ENCODE data around the gene TRIM27.
"Not testable (repeated sequence)": the region's sequence is repeated elsewhere in the genome, so short reads cannot be mapped to it uniquely, and the experiment has no call there.

The TRIM27 gene

DNA sequence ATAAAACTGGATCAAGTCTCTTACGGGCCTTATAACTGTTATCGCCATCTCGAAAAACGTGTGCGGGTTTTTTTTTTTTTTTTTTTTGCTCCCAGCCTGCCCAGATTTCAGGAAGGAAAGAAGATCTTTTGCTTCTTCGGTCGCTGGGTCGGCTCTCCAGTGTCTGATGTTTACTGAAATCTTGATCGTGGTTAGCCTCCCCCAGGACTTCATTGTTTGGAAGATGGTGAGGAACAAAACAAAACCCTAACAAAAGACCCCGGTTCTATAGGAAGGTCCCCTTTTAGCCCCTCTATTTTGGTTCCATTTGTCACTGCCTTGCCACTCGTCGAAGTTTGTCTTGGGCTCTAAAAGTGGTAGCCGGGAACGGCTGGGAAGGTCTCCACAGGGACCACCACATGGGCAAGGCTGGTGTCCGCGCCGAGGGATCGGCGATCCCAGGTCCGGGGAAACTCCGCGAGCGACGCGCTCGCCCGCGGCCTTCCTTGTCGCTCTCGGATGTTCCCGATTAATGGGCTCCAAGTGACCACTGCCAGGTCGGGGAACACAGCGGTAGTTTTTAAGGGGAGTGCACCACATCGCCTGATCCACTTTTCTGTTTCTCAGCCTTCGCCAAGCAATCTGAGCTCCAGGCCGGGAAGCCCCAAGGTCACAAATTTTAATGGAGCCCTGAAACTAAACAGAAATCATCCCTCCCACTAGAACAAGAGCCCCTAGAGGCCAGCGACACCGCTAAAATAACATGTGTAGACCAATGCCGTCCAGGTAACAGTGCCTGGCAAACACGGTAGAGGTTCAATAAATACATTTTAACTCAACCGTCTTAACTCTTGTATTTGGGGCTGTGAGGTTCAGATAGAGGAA lies 27.0 kb downstream of the TRIM27 start:
- DNase-seq (ENCODE audit: low read depth, low spot score), result peak; percentile 78

DNA sequence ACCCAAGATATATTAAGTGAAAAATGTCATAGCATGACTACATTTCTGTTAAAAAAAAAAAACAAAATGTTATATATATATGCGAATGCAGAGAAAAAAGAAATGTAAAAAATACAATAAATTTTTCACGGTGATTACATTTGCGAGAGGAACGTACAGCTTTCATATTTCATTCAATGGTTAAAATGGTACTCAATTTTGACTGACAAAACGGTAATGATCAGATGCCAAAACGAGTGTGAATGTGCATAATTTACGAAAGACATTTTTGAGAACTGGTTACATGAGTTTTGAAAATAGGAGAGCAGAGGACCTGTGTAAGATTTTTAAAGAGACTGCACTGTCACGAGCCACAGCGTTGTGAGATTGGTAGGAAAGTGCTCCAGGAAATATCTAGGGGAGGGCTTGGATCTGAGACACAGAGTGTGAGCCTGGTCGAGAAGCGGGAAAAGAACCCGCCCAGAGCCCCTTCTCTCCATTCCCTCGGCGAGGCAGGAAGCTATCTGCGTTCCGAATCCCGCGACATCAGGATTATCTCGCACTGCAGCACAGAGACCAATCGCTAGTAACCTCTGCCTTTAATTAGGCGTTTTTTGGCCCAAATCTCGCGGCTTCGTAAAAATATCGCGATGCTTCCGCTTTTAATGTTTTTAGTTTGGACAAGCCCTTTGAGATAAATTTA lies 28.5 kb downstream of the TRIM27 start:
- peak; percentile 96 for DNase-seq (ENCODE audit: low read depth, low spot score)

DNA sequence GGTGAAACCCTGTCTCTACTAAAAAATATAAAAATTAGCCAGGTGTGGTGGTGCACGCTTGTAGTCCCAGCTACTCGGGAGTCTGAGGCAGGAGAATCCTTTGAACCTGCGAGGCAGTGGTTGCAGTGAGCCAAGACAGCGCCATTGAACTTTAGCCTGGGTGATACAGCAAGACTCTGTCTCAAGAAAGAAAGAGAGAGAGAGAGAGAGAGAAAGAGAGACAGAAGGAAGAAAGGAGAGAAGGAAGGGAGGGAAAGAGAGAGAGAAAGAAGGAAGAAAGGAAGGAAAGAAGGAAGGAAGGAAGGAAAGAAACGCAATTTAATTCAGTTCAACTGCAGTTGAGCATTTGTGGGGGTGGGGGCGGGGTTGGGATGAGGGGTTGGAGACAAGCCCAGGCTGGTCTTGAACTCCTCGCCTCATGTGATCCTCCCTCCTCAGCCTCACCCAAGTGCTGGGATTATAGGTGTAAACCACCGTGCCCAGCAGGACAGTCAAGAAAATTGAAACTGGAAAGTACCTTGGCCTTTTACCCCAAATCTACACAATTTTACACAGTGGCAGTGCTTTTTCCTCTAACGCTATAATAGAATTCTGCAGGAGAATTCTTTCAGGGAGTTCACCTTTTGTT lies 30.5 kb downstream of the TRIM27 start:
- DNase-seq (ENCODE audit: low read depth, low spot score), result no peak

DNA sequence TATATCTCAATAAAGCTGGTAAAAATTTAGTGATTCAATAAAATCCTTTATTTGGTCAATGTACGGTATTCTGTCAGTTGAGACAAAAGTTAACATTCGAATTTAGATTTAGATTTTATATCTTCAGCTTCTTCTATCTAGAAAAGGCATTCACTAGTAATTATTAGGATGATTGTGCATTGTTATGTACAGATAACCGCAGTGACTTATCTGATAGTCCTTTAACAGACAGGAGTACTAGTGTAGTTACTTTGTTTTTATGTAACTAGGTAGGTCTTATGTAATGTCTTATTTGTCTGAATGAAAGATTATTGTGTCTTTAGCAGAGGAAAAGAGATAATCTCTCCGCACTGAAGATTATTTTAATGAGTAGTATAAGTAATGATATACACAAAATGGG lies 31.3 kb downstream of the TRIM27 start:
- no peak for DNase-seq (ENCODE audit: low read depth, low spot score)

DNA sequence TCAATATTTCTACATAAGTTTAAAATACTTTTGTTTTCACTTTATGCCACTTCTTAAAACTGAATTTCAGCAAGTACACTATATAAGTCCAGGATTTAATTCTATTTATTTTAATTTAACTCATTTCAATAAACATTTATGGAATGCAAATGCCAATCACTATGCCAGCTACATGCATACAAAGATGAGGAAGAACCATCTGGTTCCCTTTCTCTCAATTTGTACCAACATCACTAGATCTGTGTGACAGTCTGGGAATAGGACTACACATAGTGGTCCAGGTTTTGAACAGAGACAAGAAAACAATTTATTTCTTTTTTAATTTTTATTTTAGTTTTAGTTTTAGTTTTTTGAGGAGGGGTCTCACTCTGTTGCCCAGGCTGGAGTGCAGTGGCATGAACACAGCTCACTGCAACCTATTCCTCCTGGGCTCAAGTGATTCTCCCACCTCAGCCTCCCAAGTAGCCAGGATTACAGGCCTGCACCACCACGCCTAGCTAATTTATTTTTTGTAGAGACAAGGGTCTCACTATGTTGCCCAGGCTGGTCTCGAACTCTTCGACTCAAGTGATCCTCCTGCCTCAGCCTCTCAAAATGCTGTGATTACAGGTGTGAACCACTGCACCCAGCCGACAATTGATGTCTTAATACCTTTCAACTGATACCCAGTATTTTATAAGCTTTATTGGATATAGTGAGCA lies 35.8 kb downstream of the TRIM27 start:
- no peak for DNase-seq (ENCODE audit: low read depth, low spot score)

DNA sequence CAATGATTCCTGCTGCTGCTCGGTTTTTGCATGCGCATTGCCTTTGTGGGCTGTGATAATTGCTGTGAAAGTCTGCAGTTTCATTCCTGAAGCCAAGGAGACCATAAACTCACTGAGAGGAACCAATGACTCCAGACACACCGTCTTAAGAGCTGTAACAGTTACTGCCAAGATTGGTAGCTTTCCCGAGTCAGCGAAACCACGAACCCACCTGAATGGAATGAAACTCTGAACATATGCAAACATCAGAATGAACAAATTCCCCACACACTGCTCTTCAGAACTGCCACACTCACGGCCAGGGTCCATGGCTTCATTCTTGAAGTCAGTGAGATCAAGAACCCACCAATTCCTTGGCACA lies 37.7 kb downstream of the TRIM27 start:
- DNase-seq (ENCODE audit: low read depth, low spot score), result no peak

DNA sequence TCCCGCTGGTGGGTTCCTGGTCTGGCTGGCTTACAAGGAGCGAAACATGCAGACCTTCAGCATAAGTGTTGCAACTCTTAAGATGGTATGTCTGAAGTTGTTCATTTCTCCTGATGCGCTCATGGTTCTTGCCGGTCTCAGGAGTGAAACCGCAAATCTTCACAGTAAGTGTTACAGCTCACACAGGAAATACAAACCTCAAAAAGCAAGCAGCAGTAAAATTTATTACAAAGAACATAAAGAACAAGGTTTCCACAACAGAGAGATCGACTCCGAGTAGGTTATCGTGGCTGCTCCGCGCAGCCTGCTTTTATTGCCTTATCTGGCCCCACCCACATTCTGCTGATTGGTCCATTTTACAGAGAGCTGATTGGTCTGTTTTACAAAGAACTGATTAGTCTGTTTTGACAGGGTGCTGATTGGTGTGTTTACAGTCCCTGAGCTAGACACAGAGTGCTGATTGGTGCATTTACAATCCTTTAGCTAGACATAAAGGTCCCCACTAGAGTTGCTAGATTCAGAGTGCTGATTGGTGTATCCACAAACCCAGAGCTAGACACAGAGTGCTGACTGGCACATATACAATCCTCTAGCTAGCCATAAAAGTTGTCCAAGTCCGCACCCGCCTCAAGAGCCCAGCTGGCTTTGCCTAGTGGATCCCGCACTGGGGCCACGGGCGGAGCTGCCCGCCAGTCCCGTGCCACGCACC lies 39.2 kb downstream of the TRIM27 start:
- no peak for DNase-seq (ENCODE audit: low read depth, low spot score)

DNA sequence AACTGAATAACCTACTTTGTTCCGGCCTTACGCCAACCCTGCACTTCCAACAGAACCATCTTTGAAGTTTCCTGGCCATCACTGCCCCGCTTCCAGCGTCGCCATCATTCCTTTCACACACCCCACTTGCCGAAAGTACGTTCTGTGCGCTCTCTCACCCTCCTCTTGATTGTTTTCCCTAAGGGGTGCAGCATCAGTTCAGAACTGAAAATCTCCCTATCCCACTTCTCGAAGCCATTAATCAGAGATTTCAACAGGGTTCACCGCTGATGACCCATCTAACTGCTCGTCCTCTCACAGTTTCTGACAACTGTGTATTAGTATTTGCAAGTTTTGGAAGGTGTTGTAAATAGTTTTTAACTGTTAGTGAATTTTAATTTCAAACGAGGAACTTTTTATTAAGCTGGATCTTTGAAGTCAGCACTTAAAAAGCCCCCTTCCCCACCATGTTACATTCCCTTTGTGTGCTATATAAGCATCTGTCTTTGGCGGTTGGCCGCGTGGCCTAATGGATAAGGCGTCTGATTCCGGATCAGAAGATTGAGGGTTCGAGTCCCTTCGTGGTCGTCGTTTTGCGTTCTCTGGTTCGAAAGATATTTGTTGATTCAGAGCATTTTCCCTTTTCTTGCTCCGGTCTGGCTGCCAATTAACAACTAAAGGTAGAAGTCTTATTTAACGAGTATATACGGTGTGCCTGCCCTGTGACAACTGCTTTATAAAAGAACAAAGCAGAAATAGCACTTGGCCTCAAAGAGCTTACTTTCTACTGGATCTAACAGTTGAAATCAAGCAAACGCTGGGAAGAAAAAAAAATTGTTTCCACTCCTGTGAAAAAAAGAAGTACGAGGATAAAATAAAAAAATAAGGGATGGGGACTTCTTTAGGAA lies 42.6 kb downstream of the TRIM27 start:
- peak; percentile 85 for DNase-seq (ENCODE audit: low read depth, low spot score)

DNA sequence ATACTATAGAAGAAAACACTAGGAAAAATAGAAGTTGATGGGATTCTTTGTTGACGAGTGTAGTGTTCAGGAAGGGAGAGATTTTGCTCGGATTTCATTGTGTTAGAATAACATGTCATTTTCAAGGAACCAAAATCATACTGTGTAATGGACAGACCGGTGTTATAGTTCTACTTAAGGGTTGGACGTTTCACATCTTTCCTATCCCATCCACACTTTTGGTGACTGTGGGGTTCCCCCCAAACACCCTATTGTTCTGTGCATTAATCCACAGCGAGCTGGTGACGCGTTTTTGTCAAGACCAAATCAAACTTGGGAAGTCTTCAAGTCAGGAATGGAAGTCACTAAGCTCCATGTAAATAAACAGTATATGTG lies 43.3 kb downstream of the TRIM27 start:
- DNase-seq (ENCODE audit: low read depth, low spot score), result no peak

DNA sequence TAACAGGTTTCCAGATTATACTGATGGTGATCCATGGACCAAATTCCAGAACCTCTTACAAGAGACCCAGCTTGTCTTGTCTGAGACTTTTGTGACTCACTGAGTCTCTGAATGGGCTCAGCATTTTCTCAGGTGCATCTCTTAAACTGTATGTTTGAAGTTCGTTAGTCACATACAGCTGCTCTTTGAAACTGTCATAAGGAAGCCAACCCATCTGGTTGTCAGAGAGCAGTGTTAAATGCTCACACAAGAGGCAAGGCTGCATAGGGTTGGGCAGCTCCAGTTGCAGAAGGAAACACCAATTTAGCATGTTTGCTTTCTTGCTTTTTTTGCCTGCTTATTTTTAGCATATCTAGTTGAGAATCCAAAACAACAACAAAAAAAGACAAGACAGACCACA lies 47.1 kb downstream of the TRIM27 start:
- DNase-seq (ENCODE audit: low read depth, low spot score), result no peak

DNA sequence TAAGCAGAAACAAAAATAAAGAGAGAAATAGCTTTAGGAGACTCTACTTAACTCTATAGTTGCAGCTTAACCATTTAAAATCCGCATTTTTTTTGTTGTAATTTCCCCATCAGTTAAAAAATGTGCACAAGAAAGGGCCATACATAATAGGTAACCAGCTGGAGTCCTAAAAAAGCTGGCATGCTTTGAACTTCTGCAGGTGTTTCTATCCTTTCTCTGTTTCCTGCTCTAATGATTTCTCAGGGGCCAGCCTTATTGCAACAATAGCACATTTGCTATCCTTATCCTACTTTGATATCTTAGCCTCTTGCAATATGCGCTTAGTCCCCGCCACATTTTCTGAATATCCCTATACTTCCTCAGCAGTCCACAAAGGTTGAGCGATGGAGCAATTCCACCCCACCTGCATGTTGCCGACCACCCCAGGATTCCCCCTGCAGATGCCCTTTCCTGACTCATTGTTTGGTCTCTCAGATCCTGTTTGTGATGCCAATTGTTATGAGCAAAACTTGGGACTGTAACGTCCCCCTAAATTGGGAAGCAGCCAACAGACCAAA lies 48.5 kb downstream of the TRIM27 start:
- DNase-seq (ENCODE audit: low read depth, low spot score), result no peak

DNA sequence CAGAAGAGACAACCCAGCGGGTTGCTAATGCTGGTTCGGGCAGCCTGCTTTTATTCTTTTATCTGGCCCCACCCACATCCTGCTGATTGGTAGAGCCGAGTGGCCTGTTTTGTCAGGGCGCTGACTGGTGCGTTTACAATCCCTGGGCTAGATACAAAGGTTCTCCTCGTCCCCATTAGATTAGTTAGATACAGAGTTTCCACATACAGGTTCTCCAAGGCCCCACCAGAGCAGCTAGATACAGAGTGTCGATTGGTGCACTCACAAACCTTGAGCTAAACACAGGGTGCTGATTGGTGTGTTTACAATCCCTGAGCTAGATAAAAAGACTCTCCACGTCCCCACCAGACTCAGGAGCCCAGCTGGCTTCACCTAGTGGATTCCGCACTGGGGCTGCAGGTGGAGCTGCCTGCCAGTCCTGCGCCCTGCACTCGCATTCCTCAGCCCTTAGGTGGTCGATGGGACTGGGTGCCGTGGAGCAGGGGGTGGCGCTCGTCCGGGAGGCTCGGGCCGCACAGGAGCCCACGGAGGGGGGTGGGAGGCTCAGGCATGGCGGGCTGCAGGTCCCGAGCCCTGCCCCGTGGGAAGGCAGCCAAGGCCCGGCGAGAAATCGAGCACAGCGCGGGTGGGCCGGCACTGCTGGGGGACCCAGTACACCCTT lies 51.5 kb downstream of the TRIM27 start:
- not testable (repeated sequence) for DNase-seq (ENCODE audit: low read depth, low spot score)

DNA sequence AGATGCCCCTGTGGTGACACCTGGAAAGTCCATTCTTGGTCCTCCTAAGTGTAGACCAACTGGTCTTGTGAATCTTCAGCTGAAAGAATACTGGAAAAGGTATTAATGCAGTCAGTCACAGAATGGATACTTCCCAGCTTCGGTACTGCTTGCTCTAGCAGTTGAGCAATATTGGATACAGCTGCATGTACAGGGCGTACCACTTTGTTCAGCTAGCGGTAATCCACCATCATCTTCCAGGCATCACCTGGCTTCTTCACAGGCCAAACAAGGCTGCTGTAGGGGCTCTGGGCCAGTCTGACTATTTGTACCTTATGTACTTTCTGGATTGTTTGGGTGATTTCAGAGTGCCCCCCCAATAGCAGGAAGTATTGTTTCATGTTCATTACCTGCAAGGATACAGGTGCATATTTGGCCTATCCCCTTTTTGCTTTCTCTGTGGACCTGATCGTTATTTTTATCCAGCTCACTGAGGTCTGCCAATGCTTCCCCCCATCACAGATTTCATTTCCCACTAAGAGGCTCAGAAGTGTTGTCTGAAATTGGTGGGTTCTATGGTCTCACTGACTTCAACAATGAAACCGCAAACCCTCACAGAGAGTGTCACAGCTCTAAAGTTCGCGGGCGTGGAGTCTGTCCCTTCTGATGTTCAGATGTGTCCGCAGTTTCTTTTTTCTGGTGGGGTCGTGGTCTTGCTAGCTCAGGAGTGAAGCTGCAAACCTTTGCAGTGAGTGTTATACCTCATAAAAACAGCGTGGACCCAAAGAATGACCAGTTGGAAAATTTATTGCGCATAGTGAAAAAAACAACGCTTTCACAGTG lies 52.2 kb downstream of the TRIM27 start:
- no peak for DNase-seq (ENCODE audit: low read depth, low spot score)

DNA sequence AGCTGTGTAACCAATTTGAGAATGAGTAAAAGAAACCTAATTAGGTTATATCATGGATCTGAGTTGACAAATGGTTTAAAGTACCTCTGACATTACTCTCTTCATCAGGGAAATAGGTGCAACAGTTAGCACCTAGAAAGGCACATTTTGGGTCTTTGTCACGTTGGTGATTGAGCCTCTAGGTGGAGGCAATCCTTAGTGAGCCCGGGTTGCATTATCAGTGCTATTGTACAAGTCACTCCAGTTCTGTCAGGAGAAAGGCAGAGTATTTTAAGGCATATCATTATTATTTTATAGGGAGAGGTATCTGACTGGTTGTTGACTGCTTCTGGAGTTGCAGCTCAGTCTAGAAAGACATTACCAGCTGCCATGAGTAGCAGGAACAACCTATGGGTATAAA lies 54.9 kb downstream of the TRIM27 start:
- no peak for DNase-seq (ENCODE audit: low read depth, low spot score)

DNA sequence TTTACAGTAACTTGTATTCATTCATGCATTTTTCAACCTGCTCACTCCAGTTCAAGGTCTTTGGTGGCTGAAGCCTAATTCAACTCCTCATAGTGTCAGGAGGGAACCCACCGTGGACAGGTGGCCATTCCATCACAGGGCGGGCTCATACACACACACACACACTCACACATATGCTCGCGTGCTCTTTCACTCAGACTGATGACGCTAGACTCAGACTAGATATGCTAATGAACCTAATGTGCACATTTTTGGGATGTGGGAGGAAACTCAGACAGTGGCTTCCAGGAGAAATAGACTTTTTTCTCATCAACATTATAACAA lies 56.7 kb downstream of the TRIM27 start:
- DNase-seq (ENCODE audit: low read depth, low spot score), result no peak

DNA sequence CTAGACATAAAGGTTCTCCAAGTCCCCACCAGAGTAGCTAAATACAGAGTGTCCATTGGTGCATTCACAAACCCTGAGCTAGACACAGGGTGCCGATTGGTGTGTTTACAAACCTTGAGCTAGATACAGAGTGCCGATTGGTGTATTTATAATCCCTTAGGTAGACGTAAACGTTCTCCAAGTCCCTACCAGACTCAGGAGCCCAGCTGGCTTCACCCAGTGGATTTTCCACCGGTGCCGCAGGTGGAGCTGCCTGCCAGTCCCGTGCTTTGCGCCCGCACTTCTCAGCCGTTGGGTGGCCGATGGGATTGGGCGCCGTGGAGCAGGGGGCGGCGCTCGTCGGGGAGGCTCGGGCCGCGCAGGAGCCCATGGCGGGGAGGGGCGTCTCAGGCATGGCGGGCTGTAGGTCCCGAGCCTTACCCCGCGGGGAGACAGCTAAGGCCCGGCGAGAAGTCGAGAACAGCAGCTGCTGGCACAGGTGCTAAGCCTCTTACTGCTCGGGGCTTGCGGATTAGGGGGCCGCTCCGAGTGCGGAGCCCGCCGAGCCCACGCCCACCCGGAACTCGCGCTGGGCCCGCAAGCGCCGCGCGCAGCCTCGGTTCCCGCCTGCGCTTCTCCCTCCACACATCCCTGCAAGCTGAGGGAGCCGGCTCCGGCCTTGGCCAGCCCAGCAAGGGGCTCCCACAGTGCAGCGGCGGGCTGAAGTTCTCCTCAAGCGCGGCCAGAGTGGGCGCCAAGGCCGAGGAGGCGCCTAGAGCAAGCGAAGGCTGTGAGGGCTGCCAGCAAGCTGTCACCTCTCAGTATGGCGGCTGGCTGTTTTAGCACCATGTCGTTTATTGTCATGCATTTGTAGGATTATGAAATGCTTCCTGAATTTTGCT lies 57.3 kb downstream of the TRIM27 start:
- peak; percentile 67 for DNase-seq (ENCODE audit: low read depth, low spot score)

DNA sequence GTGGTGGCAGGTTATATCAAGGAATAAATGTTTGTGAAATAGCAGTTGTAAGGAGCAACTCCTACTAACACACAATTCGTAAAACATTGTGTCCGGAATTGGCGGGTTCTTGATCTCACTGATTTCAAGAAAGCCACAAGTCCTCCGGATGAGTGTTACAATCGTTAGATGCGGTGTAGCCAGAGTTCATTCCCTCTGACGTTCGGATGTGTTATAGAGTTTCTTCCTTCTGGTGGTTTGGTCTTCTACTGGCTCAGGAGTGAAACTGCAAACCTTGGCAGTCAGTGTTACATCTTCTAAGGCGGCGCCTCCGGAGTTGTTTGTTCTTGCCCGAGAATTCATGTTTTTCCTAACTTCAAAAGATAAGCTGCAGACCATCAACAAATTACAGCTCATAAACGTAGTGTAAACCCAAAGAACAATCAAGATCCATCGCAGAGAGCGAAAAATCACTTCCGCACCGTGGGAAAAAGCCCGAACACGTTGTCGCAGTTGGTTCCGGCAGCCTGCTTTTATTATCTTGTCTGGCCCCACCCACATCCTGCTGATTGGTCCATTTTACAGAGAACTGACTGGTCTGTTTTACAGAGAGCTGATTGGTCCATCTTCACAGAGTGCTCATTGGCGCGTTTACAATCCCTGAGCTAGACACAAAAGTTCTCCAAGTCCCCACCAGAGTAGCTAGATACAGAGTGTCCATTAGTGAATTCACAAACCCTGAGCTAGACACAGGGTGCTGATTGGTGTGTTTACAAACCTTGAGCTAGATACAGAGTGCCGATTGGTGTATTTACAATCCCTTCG lies 58.2 kb downstream of the TRIM27 start:
- no peak for DNase-seq (ENCODE audit: low read depth, low spot score)

All from astrocyte of the hippocampus (primary cell).